Ascending aorta (tissue), 2 donors: Measurements from ENCODE around the gene B3GALT5. TPM values are rescaled to one million over a fixed set of nuclear protein-coding genes. Genes with fewer than 3 reads are reported as not detected.

Experiments
- DNase-seq, 2 donors: peaks; one replicate each; pipeline ENCODE4 v3.0.0-alpha.2; 2019; ENCODE audit warnings: low spot score in 2 of 2
- H3K27ac ChIP-seq, 2 donors: fragments of 200-600 bp; sonication (generic); one replicate each; pipeline ENCODE4 v1.5.1; 2016 to 2017; ENCODE audit warnings: mild to moderate bottlenecking in 1 of 2
- H3K27me3 ChIP-seq: fragments of 200-600 bp; sonication (generic); one replicate; pipeline ENCODE4 v1.5.1; 2017
- H3K36me3 ChIP-seq, 2 donors: fragments of 200-600 bp; sonication (generic); one replicate each; pipeline ENCODE4 v1.5.1; 2016
- H3K4me1 ChIP-seq, 2 donors: fragments of 200-600 bp; sonication (generic); one replicate each; pipeline ENCODE4 v1.5.1; 2016 to 2017; ENCODE audit warnings: mild to moderate bottlenecking in 1 of 2
- H3K4me3 ChIP-seq, 2 donors: fragments of 200-600 bp; sonication (generic); one replicate each; pipeline ENCODE4 v1.5.1; 2016 to 2017; ENCODE audit warnings: mild to moderate bottlenecking in 1 of 2
- H3K9me3 ChIP-seq, 2 donors: fragments of 200-600 bp; sonication (generic); one replicate each; pipeline ENCODE4 v1.5.1; 2016
- intact Hi-C: fragments of 100-400 bp; cut with DNase I; formaldehyde crosslinking; loops from one replicate; pipeline ENCODE4 v1.15.1; 2023
- total RNA-seq: library from RNA; depleted of rRNA; stranded (reverse); fragments of >200 nt; gene quantifications from one replicate; pipeline ENCODE4 v1.1.0, GENCODE V29; 2016
- TF ChIP-seq, protein P1 (sequence below), 3 experiments: fragments of 200-600 bp in 2 of 3; fragments of 450-650 bp in 1 of 3; sonication (generic) in 2 of 3; IDR thresholded peaks; one replicate each; pipeline ENCODE4 v1.5.1; 2016 to 2019; ENCODE audit warnings: antibody characterized with exemption in 3 of 3, mild to moderate bottlenecking in 1 of 3, moderate library complexity in 1 of 3

B3GALT5 gene
- total RNA-seq, 1 donor from 2014 or later, result not detected

DNA sequence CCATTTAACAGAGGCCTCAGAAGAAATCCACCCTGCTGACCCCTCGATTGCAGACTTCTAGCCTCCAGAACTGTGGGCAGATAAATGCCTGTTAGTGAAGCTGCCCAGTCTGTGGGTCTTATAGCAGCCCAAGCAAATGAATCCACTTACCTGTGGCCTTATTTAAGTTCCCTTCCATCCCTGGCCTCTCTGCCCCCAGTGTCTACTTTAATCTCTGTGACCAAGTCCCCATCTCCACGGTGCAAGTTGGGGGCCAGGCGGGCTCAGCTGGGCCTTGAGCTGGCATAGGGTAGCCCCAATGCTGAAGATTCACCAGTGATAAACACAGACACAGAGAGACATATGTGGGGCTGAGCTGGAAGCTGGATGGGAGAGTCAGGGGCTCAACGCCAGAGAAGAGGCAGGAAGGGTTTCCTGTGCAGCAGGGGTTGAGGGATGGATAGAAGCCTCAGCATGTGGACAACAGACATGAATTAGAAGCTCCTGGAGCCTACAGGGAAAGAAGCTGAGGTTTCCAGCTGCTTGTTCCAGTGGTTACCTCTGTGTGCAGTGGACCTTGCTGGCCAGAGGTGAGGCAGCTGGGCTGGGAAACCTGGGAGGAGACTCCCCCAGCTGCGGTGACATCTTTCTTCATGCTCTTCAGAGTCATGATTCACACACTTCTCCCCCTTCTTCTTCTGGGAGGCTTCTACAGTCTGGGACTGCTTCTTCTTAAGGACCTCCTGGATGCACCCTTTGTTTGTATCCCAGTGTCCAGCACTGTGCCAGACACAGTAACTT, 13.4 kb upstream of the B3GALT5 start:
- H3K4me1 ChIP-seq, result no peaks in the 10 kb centered on the region
- no peaks in the 10 kb centered on the region for H3K27me3 ChIP-seq
- intact Hi-C loops, result no loop called here
- TF ChIP-seq, protein P1, sequence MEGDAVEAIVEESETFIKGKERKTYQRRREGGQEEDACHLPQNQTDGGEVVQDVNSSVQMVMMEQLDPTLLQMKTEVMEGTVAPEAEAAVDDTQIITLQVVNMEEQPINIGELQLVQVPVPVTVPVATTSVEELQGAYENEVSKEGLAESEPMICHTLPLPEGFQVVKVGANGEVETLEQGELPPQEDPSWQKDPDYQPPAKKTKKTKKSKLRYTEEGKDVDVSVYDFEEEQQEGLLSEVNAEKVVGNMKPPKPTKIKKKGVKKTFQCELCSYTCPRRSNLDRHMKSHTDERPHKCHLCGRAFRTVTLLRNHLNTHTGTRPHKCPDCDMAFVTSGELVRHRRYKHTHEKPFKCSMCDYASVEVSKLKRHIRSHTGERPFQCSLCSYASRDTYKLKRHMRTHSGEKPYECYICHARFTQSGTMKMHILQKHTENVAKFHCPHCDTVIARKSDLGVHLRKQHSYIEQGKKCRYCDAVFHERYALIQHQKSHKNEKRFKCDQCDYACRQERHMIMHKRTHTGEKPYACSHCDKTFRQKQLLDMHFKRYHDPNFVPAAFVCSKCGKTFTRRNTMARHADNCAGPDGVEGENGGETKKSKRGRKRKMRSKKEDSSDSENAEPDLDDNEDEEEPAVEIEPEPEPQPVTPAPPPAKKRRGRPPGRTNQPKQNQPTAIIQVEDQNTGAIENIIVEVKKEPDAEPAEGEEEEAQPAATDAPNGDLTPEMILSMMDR (IDR thresholded peaks at IDR 0.05), result no peak
- no peak for DNase-seq
- H3K4me3 ChIP-seq, result no peak overlapping the region
- no peaks in the 10 kb centered on the region for H3K9me3 ChIP-seq
- H3K27ac ChIP-seq, result no peak overlapping the region
- H3K36me3 ChIP-seq, result no peaks in the 10 kb centered on the region

DNA sequence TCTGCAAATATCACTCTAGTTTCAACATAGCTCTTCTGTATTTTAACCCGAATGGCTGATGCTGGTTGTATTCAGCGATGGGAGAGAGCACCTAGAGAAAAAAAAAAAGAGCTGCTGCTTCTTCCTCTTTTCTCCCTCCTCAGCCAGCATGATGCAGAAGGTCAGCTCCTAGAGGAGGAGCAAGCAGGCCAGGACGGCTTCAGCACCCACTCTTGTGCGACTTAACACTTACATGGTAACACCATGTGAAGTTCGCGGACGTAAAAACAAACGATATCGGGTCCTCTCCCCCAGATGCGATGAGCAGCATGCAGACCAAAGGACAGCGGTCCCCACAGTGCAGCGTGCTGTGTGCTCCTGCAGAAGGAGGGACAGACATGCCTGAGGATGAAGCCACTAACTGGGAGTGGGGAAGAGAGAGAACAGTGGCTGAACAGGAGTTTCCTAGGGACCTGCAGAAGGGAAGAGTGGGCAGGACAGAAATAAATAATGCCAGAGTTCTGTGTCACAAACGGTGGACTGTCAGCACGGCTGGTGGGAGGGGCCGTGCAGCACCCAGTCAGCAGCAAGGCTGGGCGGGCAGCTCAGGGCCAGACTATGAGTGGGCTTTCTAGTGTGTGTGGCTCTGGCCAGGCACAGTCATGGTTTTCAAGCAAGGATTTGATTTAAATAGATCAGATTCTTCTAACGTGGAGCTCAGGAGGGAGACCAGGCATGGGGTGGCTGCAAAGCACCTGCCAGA, 11.4 kb upstream of the B3GALT5 start:
- intact Hi-C loops, result no loop called here
- no peaks in the 10 kb centered on the region for H3K9me3 ChIP-seq
- DNase-seq, result no peak

DNA sequence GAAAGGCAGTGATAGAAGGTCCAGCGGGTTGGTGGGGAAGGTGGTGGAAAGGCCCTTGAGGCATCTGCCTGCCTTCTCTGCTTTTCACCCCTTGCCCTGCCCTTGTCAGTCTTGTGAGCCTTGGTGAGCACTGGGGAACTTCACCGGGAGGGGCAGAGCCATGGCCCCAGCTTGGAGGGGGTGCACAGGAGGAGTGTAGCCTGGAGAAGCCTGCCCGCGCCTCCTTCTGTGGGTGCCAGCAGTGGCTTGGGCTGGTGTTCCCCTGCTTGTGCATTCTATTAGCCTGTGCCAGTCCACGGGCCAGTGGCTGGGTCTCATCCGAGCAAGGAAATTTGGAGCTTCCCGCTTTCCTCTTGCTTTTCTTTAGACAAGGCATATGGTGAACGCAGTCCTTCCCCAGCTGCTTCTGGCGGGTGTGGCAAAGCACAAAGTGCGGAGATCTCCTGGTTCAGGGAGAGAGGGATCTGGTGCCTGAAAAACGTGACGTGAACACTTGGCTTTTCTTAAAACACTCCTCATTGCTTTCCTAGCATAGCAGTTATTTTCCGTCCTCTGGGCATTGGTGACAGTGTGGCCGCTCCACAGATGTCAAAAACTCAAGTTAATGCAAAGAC, 10.6 kb upstream of the B3GALT5 start:
- TF ChIP-seq, protein P1 (IDR thresholded peaks at IDR 0.05), result no peak
- H3K4me3 ChIP-seq, result no peak overlapping the region
- intact Hi-C loops, result no loop called here
- no peaks in the 10 kb centered on the region for H3K36me3 ChIP-seq
- H3K9me3 ChIP-seq, result no peaks in the 10 kb centered on the region
- H3K27ac ChIP-seq, result no peak overlapping the region
- H3K4me1 ChIP-seq, result no peaks in the 10 kb centered on the region
- no peaks in the 10 kb centered on the region for H3K27me3 ChIP-seq
- DNase-seq, result no peak

More for the DNA sequence above, 11.4 kb upstream of the B3GALT5 start:
- Histone ChIP-seq H3K27me3 (no peaks in the 10 kb centered on the region), H3K4me3 (no peak overlapping the region), H3K36me3 (no peaks in the 10 kb centered on the region), H3K27ac (no peak overlapping the region), H3K4me1 (no peaks in the 10 kb centered on the region)
- TF ChIP-seq, protein P1 (IDR thresholded peaks at IDR 0.05), result no peak

DNA sequence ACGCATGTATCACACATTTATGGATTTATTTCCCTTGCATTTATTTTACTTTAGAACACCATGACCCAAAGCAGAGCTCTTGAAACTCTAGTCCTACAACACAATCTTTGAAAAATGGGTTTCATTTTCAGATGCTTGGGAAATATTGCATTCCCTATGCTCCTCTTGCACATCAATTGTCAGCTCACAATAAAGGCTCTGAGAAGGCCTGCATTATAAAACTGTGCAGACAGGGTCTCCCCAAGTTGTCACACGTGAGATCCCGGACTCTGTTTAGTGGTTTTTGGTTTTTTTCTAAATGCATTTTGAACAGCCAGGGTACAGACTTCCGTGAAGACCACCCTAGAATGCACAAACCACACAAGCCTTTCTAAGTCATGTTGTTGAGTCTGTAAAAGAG, 9.9 kb upstream of the B3GALT5 start:
- H3K27me3 ChIP-seq, result no peaks in the 10 kb centered on the region
- H3K36me3 ChIP-seq, result no peaks in the 10 kb centered on the region
- H3K27ac ChIP-seq, result no peak overlapping the region
- TF ChIP-seq, protein P1 (IDR thresholded peaks at IDR 0.05), result no peak
- no peak for DNase-seq
- H3K9me3 ChIP-seq, result no peaks in the 10 kb centered on the region
- H3K4me3 ChIP-seq, result no peak overlapping the region
- H3K4me1 ChIP-seq, result no peaks in the 10 kb centered on the region
- intact Hi-C loops, result no loop called here

DNA sequence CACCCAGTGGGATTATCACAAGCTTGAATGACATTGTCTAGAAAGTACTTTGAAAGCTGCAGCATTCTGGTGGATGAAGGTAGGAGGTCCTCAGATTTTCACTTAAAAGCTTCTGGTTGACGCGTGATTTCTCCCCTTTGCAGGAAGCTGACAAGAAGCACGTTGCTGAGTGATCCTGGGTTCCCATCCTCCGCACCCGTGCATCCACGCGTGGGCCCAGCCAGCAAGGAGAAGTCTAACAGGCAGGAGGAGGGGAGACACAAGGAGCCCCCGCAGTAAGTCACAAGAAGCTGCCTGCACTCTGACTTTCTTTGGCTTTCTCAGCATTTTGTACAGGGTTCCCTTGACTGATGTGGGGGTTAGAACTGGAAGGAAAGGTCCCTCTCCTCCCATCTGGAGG, 7.8 kb upstream of the B3GALT5 start:
- Histone ChIP-seq H3K4me1 (no peaks in the 10 kb centered on the region), H3K27me3 (no peaks in the 10 kb centered on the region), H3K4me3 (no peak overlapping the region), H3K36me3 (no peaks in the 10 kb centered on the region), H3K9me3 (no peaks in the 10 kb centered on the region), H3K27ac (no peak overlapping the region)
- intact Hi-C loops, result no loop called here
- DNase-seq, result no peak
- TF ChIP-seq, protein P1 (IDR thresholded peaks at IDR 0.05), result no peak
